B cell (primary cell): Measurements from ENCODE around the gene HMGCL.
"Not testable (repeated sequence)": the region's sequence is repeated elsewhere in the genome, so short reads cannot be mapped to it uniquely, and the experiment has no call there.

Source experiments
- EZH2 ChIP-seq: IDR thresholded peaks from 2 replicates; pipeline ENCODE4 v1.6.1; 2012; ENCODE audit warnings: borderline replicate concordance, low read depth, mild to moderate bottlenecking, moderate library complexity, low read length; ENCODE audit not compliant: insufficient read depth, poor library complexity, severe bottlenecking
- TF ChIP-seq, protein P1 (sequence below): fragments of 200-600 bp; IDR thresholded peaks from one replicate; pipeline ENCODE4 v1.8.0; 2022; ENCODE audit warnings: antibody characterized with exemption, mild to moderate bottlenecking

DNA sequence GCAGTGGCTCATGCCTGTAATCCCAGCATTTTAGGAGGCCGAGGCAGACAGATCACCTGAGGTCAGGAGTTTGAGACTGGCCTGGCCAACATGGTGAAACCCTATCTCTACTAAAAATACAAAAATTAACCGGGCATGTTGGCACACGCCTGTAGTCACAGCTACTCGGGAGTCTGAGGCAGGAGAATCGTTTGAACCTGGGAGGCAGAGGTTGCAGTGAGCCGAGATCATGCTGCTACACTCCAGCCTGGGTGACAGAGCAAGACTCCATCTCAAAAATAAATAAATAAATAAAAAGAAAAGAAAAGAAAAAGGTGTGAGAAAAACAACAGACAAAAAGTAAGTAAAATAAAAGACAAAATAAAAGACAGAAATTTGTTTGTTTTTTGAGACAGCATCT, 8.9 kb upstream of the HMGCL start:
- TF ChIP-seq, protein P1, sequence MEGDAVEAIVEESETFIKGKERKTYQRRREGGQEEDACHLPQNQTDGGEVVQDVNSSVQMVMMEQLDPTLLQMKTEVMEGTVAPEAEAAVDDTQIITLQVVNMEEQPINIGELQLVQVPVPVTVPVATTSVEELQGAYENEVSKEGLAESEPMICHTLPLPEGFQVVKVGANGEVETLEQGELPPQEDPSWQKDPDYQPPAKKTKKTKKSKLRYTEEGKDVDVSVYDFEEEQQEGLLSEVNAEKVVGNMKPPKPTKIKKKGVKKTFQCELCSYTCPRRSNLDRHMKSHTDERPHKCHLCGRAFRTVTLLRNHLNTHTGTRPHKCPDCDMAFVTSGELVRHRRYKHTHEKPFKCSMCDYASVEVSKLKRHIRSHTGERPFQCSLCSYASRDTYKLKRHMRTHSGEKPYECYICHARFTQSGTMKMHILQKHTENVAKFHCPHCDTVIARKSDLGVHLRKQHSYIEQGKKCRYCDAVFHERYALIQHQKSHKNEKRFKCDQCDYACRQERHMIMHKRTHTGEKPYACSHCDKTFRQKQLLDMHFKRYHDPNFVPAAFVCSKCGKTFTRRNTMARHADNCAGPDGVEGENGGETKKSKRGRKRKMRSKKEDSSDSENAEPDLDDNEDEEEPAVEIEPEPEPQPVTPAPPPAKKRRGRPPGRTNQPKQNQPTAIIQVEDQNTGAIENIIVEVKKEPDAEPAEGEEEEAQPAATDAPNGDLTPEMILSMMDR = not testable (repeated sequence)
- TF ChIP-seq EZH2 = not testable (repeated sequence)
